HepG2 (cell line): ENCODE results near the gene ZNF217. TPM values are rescaled to one million over a fixed set of nuclear protein-coding genes. Genes with fewer than 3 reads are reported as not detected.

ENCODE experiments used
- ATF7 ChIP-seq, 2 experiments: fragments of 450-650 bp in 1 of 2; sonication (generic) in 1 of 2; formaldehyde crosslinking in 1 of 2; IDR thresholded peaks; 2 replicates each; pipeline versions ENCODE4 v1.4.0 to v1.6.1; 2016 to 2020; ENCODE audit warnings: antibody characterized with exemption in 1 of 2, mild to moderate bottlenecking in 1 of 2, missing genetic modification reagents in 1 of 2
- ATM ChIP-seq: fragments of 450-650 bp; IDR thresholded peaks from 2 replicates; pipeline ENCODE4 v1.7.1; 2017; ENCODE audit warnings: mild to moderate bottlenecking, borderline replicate concordance
- DMAP1 ChIP-seq: IDR thresholded peaks from 2 replicates; pipeline ENCODE4 v1.6.1; 2016
- DNMT3B ChIP-seq: conservative IDR thresholded peaks from 2 replicates; pipeline ENCODE4 v1.6.1; 2016; ENCODE audit warnings: missing biosample characterization, control low read depth
- DPF2 ChIP-seq: sonication (generic); formaldehyde crosslinking; IDR thresholded peaks from 2 replicates; pipeline ENCODE4 v1.4.0; 2020; ENCODE audit warnings: mild to moderate bottlenecking, low read depth, missing genetic modification reagents, borderline replicate concordance
- FOXK2 ChIP-seq: fragments of 450-650 bp; IDR thresholded peaks from 2 replicates; pipeline ENCODE4 v1.6.1; 2016
- FOXO1 ChIP-seq: sonication (generic); formaldehyde crosslinking; IDR thresholded peaks from 2 replicates; pipeline ENCODE4 v1.4.0; 2020; ENCODE audit warnings: missing genetic modification reagents
- KDM4B ChIP-seq: sonication (generic); formaldehyde crosslinking; IDR thresholded peaks from 2 replicates; pipeline ENCODE4 v1.4.0; 2020; ENCODE audit warnings: missing genetic modification reagents
- KLF13 ChIP-seq: sonication (generic); formaldehyde crosslinking; IDR thresholded peaks from 2 replicates; pipeline ENCODE4 v1.4.0; 2020; ENCODE audit warnings: mild to moderate bottlenecking, missing genetic modification reagents
- LRRFIP1 ChIP-seq: sonication (generic); formaldehyde crosslinking; conservative IDR thresholded peaks from 2 replicates; pipeline ENCODE4 v1.4.0; 2020; ENCODE audit warnings: missing genetic modification reagents
- MAFG ChIP-seq: sonication (generic); formaldehyde crosslinking; IDR thresholded peaks from 2 replicates; pipeline ENCODE4 v1.5.1; 2020; ENCODE audit warnings: mild to moderate bottlenecking, missing genetic modification reagents
- NCOA1 ChIP-seq: sonication (generic); formaldehyde crosslinking; IDR thresholded peaks from 2 replicates; pipeline ENCODE4 v1.9.0; 2021; ENCODE audit warnings: missing genetic modification reagents
- NONO ChIP-seq, 2 experiments: fragments of 450-650 bp in 1 of 2; sonication (generic) in 1 of 2; formaldehyde crosslinking in 1 of 2; IDR thresholded peaks in 1 of 2; conservative IDR thresholded peaks in 1 of 2; 2 replicates each; pipeline versions ENCODE4 v1.6.1 to v1.8.0; 2017 to 2022; ENCODE audit warnings: mild to moderate bottlenecking in 1 of 2, missing genetic modification reagents in 1 of 2, moderate library complexity in 1 of 2
- PCBP2 ChIP-seq: fragments of 200-400 bp; formaldehyde crosslinking; optimal IDR thresholded peaks from 2 replicates; pipeline ENCODE3; 2018; ENCODE audit warnings: low read length, low read depth; ENCODE audit not compliant: poor library complexity, severe bottlenecking
- PRDM4 ChIP-seq: sonication (generic); formaldehyde crosslinking; IDR thresholded peaks from 2 replicates; pipeline ENCODE4 v1.9.0; 2021; ENCODE audit warnings: missing genetic modification reagents, borderline replicate concordance
- RXRA ChIP-seq: sonication (generic); formaldehyde crosslinking; IDR thresholded peaks from 2 replicates; pipeline ENCODE4 v1.5.1; 2020; ENCODE audit warnings: missing genetic modification reagents
- SIN3B ChIP-seq: fragments of 150-350 bp; IDR thresholded peaks from 2 replicates; pipeline ENCODE4 v1.6.1; 2014; ENCODE audit warnings: low read length
- TCF7 ChIP-seq: sonication (generic); IDR thresholded peaks from 2 replicates; pipeline ENCODE4 v1.6.1; 2016; ENCODE audit warnings: antibody characterized with exemption, low read depth
- U2AF2 ChIP-seq: fragments of 200-400 bp; formaldehyde crosslinking; IDR thresholded peaks from 2 replicates; pipeline ENCODE4 v1.6.1; 2017; ENCODE audit warnings: low read depth, mild to moderate bottlenecking, low read length
- ZFP37 ChIP-seq: sonication (generic); formaldehyde crosslinking; IDR thresholded peaks from 2 replicates; pipeline ENCODE4 v1.4.0; 2020; ENCODE audit warnings: missing genetic modification reagents, borderline replicate concordance
- ZIK1 ChIP-seq: sonication (generic); formaldehyde crosslinking; IDR thresholded peaks from 2 replicates; pipeline ENCODE4 v1.5.0; 2020; ENCODE audit warnings: mild to moderate bottlenecking, low read depth, missing genetic modification reagents, borderline replicate concordance
- ZMAT5 ChIP-seq: sonication (generic); formaldehyde crosslinking; IDR thresholded peaks from 2 replicates; pipeline ENCODE4 v1.5.0; 2020; ENCODE audit warnings: mild to moderate bottlenecking, low read depth, missing genetic modification reagents, borderline replicate concordance
- ZNF430 ChIP-seq: sonication (generic); formaldehyde crosslinking; IDR thresholded peaks from 2 replicates; pipeline ENCODE4 v1.9.0; 2021; ENCODE audit warnings: mild to moderate bottlenecking, missing genetic modification reagents
- ZNF484 ChIP-seq: sonication (generic); formaldehyde crosslinking; IDR thresholded peaks from 2 replicates; pipeline ENCODE4 v1.5.1; 2020; ENCODE audit warnings: mild to moderate bottlenecking, low read depth, missing genetic modification reagents, borderline replicate concordance
- ZNF552 ChIP-seq: sonication (generic); formaldehyde crosslinking; IDR thresholded peaks from 2 replicates; pipeline ENCODE4 v1.9.0; 2022; ENCODE audit warnings: missing genetic modification reagents, mild to moderate bottlenecking, borderline replicate concordance
- polyA plus RNA-seq, 8 experiments: library from polyadenylated mRNA; depleted of rRNA in 3 of 8; stranded (reverse) in 7 of 8; unstranded in 1 of 8; fragments of >200 nt; fragmentation: Illumina TruSeq in 4 of 8; extraction: Trizol in 4 of 8; gene quantifications; 2 replicates each; pipeline versions ENCODE4 v1.2.1 to v1.2.3, GENCODE V29; 2011 to 2016; ENCODE audit warnings: low read depth in 4 of 8, missing spikeins in 1 of 8, mixed read lengths in 1 of 8; ENCODE audit not compliant: insufficient read depth in 1 of 8
- total RNA-seq, 5 experiments: library from RNA; depleted of rRNA; stranded (reverse); fragments of >200 nt; fragmentation: Illumina TruSeq; extraction: Trizol; gene quantifications; 2 replicates each; pipeline ENCODE4 v1.2.3, GENCODE V29; 2016; ENCODE audit warnings: low read depth in 1 of 5

ZNF217 gene
- total and polyA plus RNA-seq, 2 of the 13 experiments (the other 11 are each of a cell fraction or from before 2014, with no cell fraction given): 22.3 to 29.8 TPM

GRCh38 chr20:53642196-53643030, 48.8 kb upstream of the ZNF217 start (continued):
- no peak for TF ChIP-seq SIN3B
- TF ChIP-seq NCOA1 (CRISPR knock-in tag): 0 out of 2 replicates have a peak, but pooled peaks have one; percentile 54
- TF ChIP-seq KDM4B (CRISPR knock-in tag): no peak; the same call in 1 of the 2 replicates
- 0 out of 2 replicates have a peak, but pooled peaks have one; percentile 33 for TF ChIP-seq ZIK1 (CRISPR knock-in tag)
- peak; percentile 87; the same call in 1 of the 2 replicates for TF ChIP-seq ZNF430 (CRISPR knock-in tag)
- peak; percentile 93 for TF ChIP-seq FOXO1 (CRISPR knock-in tag)
- TF ChIP-seq ATM: no peak
- TF ChIP-seq ZMAT5: no peak
- TF ChIP-seq DMAP1: peak; percentile 82
- TF ChIP-seq ZNF552 (CRISPR knock-in tag): no peak
- no peak for TF ChIP-seq ZNF484 (CRISPR knock-in tag)
- TF ChIP-seq ATF7 (IDR thresholded peaks at IDR 0.05): no peak
- no peak for TF ChIP-seq ATF7 (CRISPR knock-in tag; IDR thresholded peaks at IDR 0.05)
- no peak for TF ChIP-seq U2AF2
- TF ChIP-seq TCF7: peak; percentile 75
- peak; percentile 83; the same call in 1 of the 2 replicates for TF ChIP-seq RXRA (CRISPR knock-in tag)
- peak; percentile 94 for TF ChIP-seq DPF2 (CRISPR knock-in tag)
- TF ChIP-seq DNMT3B (CRISPR knock-in tag): 0 out of 2 replicates have a peak, but pooled peaks have one; percentile 55
- TF ChIP-seq PCBP2: no peak
- peak; percentile 83 for TF ChIP-seq FOXK2
- TF ChIP-seq PRDM4 (CRISPR knock-in tag): no peak
- no peak for TF ChIP-seq ZFP37 (CRISPR knock-in tag)
- TF ChIP-seq NONO (IDR thresholded peaks at IDR 0.05): no peak
- peak; percentile 71 for TF ChIP-seq NONO (CRISPR knock-in tag; conservative IDR thresholded peaks at IDR 0.05)
- no peak for TF ChIP-seq MAFG
- no peak for TF ChIP-seq KLF13 (CRISPR knock-in tag)
- TF ChIP-seq LRRFIP1: no peak
